ENCODE data around the gene PAGR1.
"Not testable (repeated sequence)": the region's sequence is repeated elsewhere in the genome, so short reads cannot be mapped to it uniquely, and the experiment has no call there.

Gene PAGR1

GRCh38 chr16:29815793-29816693 is at the start of gene PAGR1:
Gene PAGR1 (plus strand): TSS chr16:29816152. CDS start chr16:29816526, 374 bp downstream.
- peak within 1 kb of the TSS; percentile 89 for H3K4me3 ChIP-seq (ENCODE audit: low read depth, low read length)
- TF ChIP-seq, protein P1, sequence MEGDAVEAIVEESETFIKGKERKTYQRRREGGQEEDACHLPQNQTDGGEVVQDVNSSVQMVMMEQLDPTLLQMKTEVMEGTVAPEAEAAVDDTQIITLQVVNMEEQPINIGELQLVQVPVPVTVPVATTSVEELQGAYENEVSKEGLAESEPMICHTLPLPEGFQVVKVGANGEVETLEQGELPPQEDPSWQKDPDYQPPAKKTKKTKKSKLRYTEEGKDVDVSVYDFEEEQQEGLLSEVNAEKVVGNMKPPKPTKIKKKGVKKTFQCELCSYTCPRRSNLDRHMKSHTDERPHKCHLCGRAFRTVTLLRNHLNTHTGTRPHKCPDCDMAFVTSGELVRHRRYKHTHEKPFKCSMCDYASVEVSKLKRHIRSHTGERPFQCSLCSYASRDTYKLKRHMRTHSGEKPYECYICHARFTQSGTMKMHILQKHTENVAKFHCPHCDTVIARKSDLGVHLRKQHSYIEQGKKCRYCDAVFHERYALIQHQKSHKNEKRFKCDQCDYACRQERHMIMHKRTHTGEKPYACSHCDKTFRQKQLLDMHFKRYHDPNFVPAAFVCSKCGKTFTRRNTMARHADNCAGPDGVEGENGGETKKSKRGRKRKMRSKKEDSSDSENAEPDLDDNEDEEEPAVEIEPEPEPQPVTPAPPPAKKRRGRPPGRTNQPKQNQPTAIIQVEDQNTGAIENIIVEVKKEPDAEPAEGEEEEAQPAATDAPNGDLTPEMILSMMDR (conservative IDR thresholded peaks at IDR 0.05; ENCODE audit: low read depth, low read length): peak; percentile 84
- DNase-seq (ENCODE audit: low read depth): peak; percentile 100

DNA sequence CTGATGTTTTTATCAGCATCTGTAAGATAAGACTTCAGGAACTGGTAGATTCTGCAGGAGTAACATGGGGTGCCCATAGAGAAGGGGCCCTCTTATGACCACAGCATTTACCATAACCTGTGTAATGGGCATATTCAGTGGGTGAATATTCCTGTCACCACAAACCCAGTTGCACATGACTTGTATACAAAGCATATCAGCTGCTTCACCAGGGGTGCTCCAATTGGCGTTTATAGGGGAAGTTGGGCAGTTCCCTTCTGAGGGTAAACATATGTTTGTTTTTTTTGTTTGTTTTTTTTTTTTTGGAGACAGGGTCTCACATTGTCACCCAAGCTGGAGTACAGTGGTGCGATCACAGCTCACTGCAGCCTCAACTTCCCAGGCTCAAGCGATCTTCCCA is 49.4 kb upstream of the PAGR1 start:
- TF ChIP-seq, protein P1 (conservative IDR thresholded peaks at IDR 0.05; ENCODE audit: low read depth, low read length): no peak
- no peak for DNase-seq (ENCODE audit: low read depth)
- H3K4me3 ChIP-seq (ENCODE audit: low read depth, low read length): no peak overlapping the region

DNA sequence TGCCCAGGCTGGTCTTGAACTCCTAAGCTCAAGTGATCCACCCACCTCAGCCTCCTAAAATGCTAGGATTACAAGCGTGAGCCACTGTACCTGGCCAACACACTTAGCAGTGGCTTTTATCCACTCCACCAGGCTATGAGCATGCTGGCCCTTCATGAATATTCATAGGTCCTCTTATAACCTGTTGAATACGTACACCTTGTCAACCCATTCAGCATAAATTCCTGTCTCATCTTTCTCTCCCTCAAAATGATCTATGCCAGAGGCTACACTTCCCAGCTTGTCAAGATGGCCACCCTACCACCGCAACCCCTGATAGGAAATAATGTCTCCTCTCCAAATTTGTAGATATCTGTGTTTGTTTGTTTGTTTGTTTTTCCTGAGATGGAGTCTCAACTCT is 48.9 kb upstream of the PAGR1 start:
- no peak for DNase-seq (ENCODE audit: low read depth)
- no peak overlapping the region for H3K4me3 ChIP-seq (ENCODE audit: low read depth, low read length)
- TF ChIP-seq, protein P1 (conservative IDR thresholded peaks at IDR 0.05; ENCODE audit: low read depth, low read length): no peak

DNA sequence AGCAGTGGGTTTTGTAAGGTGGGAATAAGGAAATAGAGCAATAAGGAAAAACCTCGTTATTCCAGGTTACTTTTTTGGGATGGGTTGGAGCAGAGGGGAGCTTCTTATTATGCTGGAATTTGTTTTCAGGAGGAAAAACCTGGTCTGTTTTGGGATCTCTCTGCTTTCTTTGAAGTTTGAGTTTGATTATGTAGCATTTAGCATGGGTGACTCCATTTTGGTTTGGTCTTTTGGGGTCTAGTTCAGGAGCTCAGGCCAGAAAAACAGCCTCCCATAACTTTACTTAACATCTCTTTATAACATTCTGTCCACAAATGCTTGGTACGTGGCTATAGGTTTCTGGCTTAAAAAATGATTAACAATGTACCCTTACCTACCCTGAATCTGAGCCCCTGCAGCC is 46.4 kb upstream of the PAGR1 start:
- TF ChIP-seq, protein P1 (conservative IDR thresholded peaks at IDR 0.05; ENCODE audit: low read depth, low read length): no peak
- no peak for DNase-seq (ENCODE audit: low read depth)
- no peak overlapping the region for H3K4me3 ChIP-seq (ENCODE audit: low read depth, low read length)

- H3K4me3 ChIP-seq (ENCODE audit: low read depth, low read length): no peak overlapping the region
- DNase-seq (ENCODE audit: low read depth): no peak
- TF ChIP-seq, protein P1 (conservative IDR thresholded peaks at IDR 0.05; ENCODE audit: low read depth, low read length): no peak
These were observed 45.6 kb upstream of the PAGR1 start for GRCh38 chr16:29770250-29770929.

DNA sequence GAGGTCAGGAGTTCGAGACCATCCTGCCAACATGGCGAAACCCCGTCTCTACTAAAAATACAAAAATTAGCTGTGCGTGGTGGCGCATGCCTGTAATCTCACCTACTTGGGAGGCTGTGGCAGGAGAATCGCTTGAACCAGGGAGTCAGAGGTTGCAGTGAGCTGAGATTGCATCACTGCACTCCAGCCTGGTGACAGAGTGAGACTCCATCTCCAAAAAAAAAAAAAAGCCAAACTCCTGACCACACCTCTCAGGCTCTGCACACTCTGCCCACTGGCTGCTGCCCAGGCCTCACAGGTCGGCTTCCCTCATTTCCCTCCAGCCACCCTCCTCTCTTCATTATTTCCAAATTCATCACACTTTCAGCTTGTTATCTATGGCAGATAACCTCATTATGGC is 43.6 kb upstream of the PAGR1 start:
- DNase-seq (ENCODE audit: low read depth); H3K4me3 ChIP-seq (ENCODE audit: low read depth, low read length): not testable (repeated sequence)

GRCh38 chr16:29774730-29775129 is 41.2 kb upstream of the PAGR1 start:
- no peak for DNase-seq (ENCODE audit: low read depth)
- H3K4me3 ChIP-seq (ENCODE audit: low read depth, low read length): no peak overlapping the region
- TF ChIP-seq, protein P1 (conservative IDR thresholded peaks at IDR 0.05; ENCODE audit: low read depth, low read length): no peak
